Measurements from ENCODE around the gene NPM3.

DNA sequence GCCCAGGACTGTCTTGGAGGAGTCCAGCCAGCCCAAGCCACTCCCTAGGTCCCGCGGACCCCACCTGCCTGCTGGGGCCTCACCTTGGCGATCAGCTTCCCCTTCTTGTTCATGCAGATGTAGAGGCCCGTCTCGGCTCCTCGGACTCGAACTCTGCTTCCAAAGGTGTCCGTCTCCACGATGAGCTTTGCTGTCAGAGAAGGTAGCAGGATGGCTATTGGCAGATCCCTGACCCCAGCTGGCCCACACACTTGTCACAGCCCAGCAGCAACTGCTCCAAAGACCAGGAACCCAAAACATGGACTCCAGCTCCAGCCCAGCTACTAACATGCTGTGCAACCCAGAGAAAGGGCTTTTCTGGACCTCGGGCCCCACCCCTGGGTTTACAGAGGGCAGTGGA lies 11.9 kb downstream of the NPM3 start:
- TF ChIP-seq, protein P1, sequence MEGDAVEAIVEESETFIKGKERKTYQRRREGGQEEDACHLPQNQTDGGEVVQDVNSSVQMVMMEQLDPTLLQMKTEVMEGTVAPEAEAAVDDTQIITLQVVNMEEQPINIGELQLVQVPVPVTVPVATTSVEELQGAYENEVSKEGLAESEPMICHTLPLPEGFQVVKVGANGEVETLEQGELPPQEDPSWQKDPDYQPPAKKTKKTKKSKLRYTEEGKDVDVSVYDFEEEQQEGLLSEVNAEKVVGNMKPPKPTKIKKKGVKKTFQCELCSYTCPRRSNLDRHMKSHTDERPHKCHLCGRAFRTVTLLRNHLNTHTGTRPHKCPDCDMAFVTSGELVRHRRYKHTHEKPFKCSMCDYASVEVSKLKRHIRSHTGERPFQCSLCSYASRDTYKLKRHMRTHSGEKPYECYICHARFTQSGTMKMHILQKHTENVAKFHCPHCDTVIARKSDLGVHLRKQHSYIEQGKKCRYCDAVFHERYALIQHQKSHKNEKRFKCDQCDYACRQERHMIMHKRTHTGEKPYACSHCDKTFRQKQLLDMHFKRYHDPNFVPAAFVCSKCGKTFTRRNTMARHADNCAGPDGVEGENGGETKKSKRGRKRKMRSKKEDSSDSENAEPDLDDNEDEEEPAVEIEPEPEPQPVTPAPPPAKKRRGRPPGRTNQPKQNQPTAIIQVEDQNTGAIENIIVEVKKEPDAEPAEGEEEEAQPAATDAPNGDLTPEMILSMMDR (conservative IDR thresholded peaks at IDR 0.05): no peak
- TF ChIP-seq ZFX (IDR thresholded peaks at IDR 0.05): no peak
